NCI-H1930 (cell line): ENCODE data around the gene MUC5AC.
"Not testable (repeated sequence)": the region's sequence is repeated elsewhere in the genome, so short reads cannot be mapped to it uniquely, and the experiment has no call there.

Experiments used
- DNase-seq, 2 experiments: peaks; one replicate each; lab custom pipeline; 2025; lab: John Stamatoyannopoulos, UW

The MUC5AC gene

GRCh38 chr11:1162491-1163311 lies 4.9 kb downstream of the MUC5AC start:
- DNase-seq = no peak

GRCh38 chr11:1163321-1163910 lies 5.7 kb downstream of the MUC5AC start:
- DNase-seq = no peak

- no peak for DNase-seq
These were observed 6.4 kb downstream of the MUC5AC start for GRCh38 chr11:1163911-1164735.

DNA sequence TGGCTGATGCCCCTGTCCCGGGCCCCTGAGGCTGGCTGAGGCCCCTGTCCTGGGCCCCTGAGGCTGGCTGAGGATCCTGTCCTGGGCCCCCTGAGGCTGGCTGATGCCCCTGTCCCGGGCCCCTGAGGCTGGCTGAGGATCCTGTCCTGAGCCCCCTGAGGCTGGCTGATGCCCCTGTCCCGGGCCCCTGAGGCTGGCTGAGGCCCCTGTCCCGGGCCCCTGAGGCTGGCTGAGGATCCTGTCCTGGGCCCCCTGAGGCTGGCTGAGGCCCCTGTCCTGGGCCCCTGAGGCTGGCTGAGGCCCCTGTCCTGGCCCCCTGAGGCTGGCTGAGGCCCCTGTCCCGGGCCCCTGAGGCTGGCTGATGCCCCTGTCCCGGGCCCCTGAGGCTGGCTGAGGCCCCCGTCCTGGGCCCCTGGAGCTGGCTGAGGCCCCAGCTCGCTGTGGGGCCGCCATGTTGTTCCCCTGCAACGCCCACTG lies 7.1 kb downstream of the MUC5AC start:
- not testable (repeated sequence) for DNase-seq

GRCh38 chr11:1165256-1166041 lies 7.7 kb downstream of the MUC5AC start:
- no peak for DNase-seq

GRCh38 chr11:1167256-1167655 lies 9.5 kb downstream of the MUC5AC start:
- DNase-seq = no peak

GRCh38 chr11:1167751-1168231 lies 10.0 kb downstream of the MUC5AC start:
- DNase-seq = no peak

DNA sequence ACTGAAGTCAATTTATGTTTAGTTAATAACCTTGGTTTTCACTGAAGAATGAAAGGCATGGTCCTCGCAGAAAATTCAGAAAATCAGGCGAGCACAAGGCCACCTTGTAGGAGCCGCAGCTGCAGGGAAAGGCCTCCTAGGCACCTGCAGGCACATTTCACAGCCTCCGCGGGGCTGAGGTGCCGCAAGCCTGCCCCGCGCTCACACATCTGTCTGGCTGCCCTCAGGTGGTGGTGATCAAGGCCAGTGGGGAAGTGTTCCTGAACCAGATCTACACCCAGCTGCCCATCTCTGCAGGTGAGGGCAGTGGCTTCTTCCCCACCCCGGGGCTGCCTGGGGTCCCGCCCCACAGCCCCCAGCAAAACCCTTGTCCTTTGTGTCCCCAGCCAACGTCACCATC lies 10.5 kb downstream of the MUC5AC start:
- DNase-seq = no peak

DNA sequence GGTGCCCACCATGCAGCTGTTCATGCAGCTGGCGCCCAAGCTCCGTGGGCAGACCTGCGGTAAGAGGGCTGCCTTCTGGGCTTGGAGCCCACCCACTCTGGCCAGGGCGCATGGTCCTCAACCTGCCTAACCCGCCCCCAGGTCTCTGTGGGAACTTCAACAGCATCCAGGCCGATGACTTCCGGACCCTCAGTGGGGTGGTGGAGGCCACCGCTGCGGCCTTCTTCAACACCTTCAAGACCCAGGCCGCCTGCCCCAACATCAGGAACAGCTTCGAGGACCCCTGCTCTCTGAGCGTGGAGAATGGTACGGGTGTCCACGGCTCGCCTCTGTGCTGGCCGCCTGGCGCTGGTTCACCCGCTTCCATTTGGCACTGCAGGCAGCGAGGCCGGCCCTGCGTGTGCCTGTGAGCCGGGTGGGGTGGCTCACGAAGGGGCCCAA lies 11.0 kb downstream of the MUC5AC start:
- DNase-seq = no peak

DNA sequence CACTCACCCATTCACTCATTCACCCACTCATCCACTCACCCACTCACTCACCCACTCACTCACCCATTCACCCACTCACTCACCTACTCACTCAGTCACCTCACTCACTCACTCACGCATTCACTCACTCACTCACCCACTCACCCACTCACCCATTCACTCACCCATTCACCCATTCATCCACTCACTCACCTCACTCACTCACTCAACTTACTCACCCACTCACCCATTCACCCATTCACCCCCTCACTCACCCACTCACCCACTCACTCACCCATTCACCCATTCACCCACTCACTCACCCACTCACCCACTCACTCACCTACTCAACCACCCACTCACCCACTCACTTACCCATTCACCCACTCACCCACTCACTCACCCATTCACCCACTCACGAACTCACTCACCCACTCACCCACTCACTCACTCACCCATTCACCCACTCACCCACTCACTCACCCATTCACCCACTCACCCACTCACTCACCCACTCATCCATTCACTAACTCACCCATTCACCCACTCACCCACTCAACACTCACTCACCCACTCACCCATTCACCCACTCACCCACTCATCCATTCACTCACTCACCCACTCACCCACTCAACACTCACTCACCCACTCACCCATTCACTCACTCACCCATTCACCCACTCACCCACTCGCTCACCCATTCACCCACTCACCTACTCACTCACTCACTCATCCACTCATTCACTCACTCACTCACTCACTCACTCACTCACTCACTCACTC lies 13.7 kb downstream of the MUC5AC start:
- DNase-seq = no peak

DNA sequence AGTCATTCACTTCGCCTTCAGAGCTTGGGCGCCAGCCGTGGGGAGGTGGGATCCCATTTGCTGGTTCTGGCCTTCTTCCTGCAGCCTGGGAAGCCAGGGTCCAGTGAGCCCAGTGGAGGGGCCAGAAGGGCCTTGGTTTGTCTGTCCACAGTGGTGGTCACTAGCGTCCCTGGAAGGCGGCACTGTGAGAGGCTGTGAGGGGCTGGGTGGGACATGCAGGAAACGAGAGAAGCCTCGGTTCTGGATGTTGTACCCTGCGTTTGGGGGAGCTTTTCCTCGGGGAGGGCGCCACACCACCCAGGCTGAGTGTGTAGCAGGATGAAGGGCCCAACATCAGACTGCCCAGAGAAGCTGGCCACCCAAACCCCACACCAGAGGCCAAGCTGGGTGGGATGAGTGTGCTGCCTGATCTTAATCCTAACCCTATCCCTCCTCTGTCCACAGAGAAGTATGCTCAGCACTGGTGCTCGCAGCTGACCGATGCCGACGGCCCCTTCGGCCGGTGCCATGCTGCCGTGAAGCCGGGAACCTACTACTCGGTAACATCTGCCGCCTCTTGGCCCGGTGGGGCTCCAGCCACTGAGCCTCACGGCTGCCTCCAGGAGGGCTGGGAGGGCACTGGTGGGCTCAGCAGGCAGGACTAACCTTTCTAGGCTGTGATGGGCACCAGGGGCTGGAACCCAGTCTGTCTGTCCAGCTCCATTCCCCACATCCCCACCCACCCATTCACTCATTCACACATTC lies 14.4 kb downstream of the MUC5AC start:
- DNase-seq = no peak

GRCh38 chr11:1172729-1173117 lies 15.0 kb downstream of the MUC5AC start:
- no peak for DNase-seq

- not testable (repeated sequence) for DNase-seq
These were observed 15.6 kb downstream of the MUC5AC start for GRCh38 chr11:1173396-1173795.

DNA sequence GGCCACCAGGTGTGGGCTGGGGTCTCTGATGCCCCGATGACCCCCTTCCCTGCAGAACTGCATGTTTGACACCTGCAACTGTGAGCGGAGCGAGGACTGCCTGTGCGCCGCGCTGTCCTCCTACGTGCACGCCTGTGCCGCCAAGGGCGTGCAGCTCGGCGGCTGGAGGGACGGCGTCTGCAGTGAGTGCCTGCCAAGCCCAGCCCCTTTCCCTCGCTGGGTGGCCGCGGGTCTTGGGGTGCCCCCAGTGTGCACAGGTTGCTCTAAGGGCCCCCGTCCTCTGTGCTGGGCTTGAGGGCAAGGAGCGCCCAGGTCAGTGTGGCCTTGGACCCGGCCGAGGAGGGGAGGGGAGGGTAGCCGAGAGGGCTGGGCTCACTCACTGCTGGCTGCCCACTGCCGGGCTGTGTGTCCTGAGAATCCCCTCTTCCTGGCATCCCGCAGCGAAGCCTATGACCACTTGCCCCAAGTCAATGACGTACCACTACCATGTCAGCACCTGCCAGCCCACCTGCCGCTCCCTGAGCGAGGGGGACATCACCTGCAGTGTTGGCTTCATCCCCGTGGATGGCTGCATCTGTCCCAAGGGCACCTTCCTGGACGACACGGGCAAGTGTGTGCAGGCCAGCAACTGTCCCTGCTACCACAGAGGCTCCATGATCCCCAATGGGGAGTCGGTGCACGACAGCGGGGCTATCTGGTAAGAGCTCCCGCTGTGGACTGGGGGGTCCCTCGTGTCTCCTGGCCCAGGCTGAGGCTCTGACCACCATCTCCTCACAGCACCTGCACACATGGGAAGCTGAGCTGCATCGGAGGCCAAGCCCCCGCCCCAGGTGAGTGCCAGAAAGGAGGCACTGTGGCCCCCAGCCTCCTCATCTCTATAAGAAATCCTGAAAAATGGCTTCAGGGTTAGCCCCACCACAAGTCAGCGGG lies 17.0 kb downstream of the MUC5AC start:
- no peak for DNase-seq

DNA sequence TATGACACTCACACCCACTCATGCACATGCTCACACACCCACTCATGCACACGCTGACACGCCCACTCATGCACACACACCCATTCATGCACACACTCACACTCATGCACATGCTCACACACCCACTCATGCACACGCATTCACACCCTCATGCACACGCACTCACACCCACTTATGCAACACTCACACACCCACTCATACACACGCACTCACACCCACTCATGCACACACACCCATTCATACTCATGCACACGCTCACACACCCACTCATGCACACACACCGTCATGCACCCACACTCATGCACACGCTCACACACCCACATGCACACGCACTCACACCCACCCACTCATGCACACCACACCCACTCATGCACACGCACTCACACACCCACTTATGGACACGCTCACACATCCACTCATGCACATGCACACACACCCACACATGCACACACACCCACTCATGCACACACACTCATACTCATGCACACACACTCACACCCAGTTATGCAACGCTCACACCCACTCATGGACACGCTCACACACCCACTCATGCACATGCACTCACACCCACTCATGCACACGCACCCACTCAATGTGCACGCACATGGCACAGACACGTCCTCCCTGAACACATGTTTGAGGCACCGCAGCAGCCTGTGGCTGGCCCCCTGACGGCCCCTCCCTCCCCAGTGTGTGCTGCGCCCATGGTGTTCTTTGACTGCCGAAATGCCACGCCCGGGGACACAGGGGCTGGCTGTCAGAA lies 17.9 kb downstream of the MUC5AC start:
- no peak for DNase-seq

- no peak for DNase-seq
These were observed 18.7 kb downstream of the MUC5AC start for GRCh38 chr11:1176224-1177019.

- DNase-seq = no peak
These were observed 19.4 kb downstream of the MUC5AC start for GRCh38 chr11:1177020-1177770.
